Esophagus muscularis mucosa (tissue), 4 donors: Measurements from ENCODE around the gene FOXN3. TPM values are rescaled to one million over a fixed set of nuclear protein-coding genes. Genes with fewer than 3 reads are reported as not detected.
A peak's percentile ranks its signal among the peaks of the same experiment; 100 is the strongest.

Experiments
- DNase-seq: peaks from one replicate; pipeline ENCODE4 v3.0.0-alpha.2; 2017; ENCODE audit errors: extremely low spot score
- H3K27ac ChIP-seq, 4 donors: fragments of 200-600 bp; sonication (generic); replicated peaks in 1 of 4; 1 replicate in 3 of 4; 2 replicates in 1 of 4; pipeline ENCODE4 v1.5.1; 2016 to 2019; ENCODE audit warnings: mild to moderate bottlenecking in 1 of 4
- H3K27me3 ChIP-seq, 4 donors: fragments of 200-600 bp; sonication (generic); one replicate each; pipeline versions ENCODE4 v1.5.1 to v1.6.0; 2016 to 2019
- H3K36me3 ChIP-seq, 4 donors: fragments of 200-600 bp; sonication (generic); one replicate each; pipeline ENCODE4 v1.5.1; 2016 to 2019
- H3K4me1 ChIP-seq, 4 donors: fragments of 200-600 bp; sonication (generic); one replicate each; pipeline ENCODE4 v1.5.1; 2016 to 2019
- H3K4me3 ChIP-seq, 4 donors: fragments of 200-600 bp; sonication (generic); 1 replicate in 2 of 4; 2 replicates in 2 of 4; pipeline ENCODE4 v1.5.1; 2016 to 2019; ENCODE audit warnings: mild to moderate bottlenecking in 4 of 4, moderate library complexity in 1 of 4
- H3K9me3 ChIP-seq, 4 donors: fragments of 200-600 bp; sonication (generic); 1 replicate in 3 of 4; 2 replicates in 1 of 4; pipeline ENCODE4 v1.5.1; 2016 to 2019
- EP300 ChIP-seq: sonication (generic); formaldehyde crosslinking; IDR thresholded peaks from one replicate; pipeline ENCODE4 v1.6.1; 2017; ENCODE audit warnings: antibody characterized with exemption
- POLR2A ChIP-seq: fragments of 450-650 bp; IDR thresholded peaks from one replicate; pipeline ENCODE4 v1.6.1; 2017; ENCODE audit warnings: antibody characterized with exemption, moderate library complexity, mild to moderate bottlenecking, low read depth
- POLR2AphosphoS5 ChIP-seq, 2 donors: sonication (generic); formaldehyde crosslinking; IDR thresholded peaks; one replicate each; pipeline ENCODE4 v1.6.1; 2017; ENCODE audit warnings: antibody characterized with exemption in 2 of 2
- WGBS: methylation state at CpG from one replicate; pipeline ENCODE4 v1.1.5; 2018; 5-methylcytosine and 5-hydroxymethylcytosine counted together
- intact Hi-C: fragments of 100-400 bp; cut with DNase I; formaldehyde crosslinking; loops from one replicate; pipeline ENCODE4 v1.15.1; 2023
- total RNA-seq, 4 donors: library from RNA; depleted of rRNA; stranded (reverse); fragments of >200 nt; gene quantifications; one replicate each; pipeline versions ENCODE4 v1.1.0 to v1.2.1, GENCODE V29; 2016
- TF ChIP-seq, protein P1 (sequence below), 3 experiments: fragments of 200-600 bp in 2 of 3; fragments of 450-650 bp in 1 of 3; sonication (generic) in 2 of 3; IDR thresholded peaks; one replicate each; pipeline ENCODE4 v1.5.1; 2017 to 2019; ENCODE audit warnings: antibody characterized with exemption in 3 of 3, mild to moderate bottlenecking in 2 of 3, moderate library complexity in 1 of 3

FOXN3 gene
- total RNA-seq, 4 donors from 2014 or later = 114 to 180 (median 145) TPM

DNA sequence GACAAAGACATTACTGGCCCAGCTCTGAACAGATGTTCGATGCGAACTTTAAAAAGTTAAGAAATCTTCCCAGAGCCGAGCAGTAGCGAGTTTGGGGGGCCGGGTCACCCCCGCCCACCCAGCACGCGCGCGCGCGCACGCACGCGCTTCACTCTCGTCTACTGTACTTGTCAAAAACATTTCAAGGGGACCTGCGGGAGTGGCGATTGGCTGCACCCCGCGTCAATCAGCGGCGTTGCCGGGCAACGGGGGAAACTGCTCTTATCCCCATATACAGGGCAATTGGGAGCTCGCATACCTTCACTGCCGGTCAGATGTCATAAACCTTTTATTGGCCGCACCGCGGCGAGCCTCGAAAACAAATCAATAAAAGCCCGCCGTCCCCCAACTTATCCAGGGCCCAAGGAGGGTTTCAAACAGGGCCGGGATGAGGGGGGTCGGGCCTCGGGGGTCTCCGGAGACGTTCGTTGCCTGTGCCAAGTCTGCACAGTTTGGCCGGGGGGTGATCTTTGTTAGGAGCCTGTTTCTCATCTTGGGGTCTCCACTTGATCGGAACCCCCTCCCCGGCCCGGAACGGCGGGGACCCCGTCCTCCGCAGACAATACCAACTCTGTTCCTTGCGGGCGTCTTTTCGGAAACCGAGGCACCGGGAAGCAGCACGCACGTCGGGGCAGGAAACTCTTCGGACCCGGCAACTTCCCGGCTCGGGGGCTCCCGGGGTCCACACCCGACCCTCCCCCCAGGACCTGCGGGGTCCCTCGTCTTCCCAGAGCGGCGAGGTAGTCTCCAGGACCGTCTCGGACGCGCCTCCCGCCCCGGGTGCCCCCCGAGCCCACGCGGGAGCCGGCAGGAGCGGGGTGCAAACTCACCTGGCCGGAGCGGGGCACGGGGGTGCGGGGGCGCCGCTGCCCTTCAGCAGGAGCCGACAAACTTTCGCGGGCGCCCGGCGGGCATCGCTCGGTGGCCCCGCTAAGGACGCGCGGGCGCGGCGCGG is 734 bp downstream of the FOXN3 start:
- peak; percentile 100 for DNase-seq
- Histone ChIP-seq H3K4me1 (peaks cover 27 to 56% (median 42%) of the 10 kb centered on the region in 4 donors), H3K4me3 (peak overlapping the region; percentile 78 to 94 (median 88)), H3K27ac (peak overlapping the region; percentile 96 to 99 (median 98)), H3K36me3 (peaks cover 0 to 17% (median 12%) of the 10 kb centered on the region in 4 donors), H3K27me3 (no peaks in the 10 kb centered on the region), H3K9me3 (no peaks in the 10 kb centered on the region)
- TF ChIP-seq POLR2AphosphoS5 (IDR thresholded peaks at IDR 0.05) (peak; percentile 82 to 85), POLR2A (no peak)
- WGBS = under 1% methylated on average over 47 of the region's 98 CpGs
- intact Hi-C loops = loop anchor here (5.0 kb wide), 2 partner anchors 201 to 501 kb away; no protein-coding TSS in a partner anchor

DNA sequence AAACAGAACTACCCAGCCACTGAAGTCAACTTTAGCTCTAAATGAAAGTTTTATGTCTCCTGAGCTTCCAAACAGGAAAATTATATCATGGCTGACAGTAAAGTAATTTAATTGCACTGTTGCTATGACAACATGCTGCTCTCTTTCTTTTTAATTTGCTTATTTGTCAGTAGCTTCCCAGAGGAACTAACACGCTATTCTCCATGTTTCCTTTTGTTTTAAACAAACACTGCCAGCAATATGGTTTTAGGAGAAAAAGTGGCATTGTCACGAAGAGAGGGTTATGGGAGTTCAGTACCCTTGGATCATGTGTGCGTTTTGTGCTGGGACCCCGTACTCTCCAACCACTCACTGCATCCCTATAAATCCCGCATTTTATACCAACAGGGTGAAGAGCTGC is 1.9 kb downstream of the FOXN3 start:
- no peak for DNase-seq
- WGBS = 33% methylated on average over 5 of the region's 5 CpGs
- H3K27ac ChIP-seq = peak overlapping the region; percentile 96 to 99 (median 98)
- no peak for TF ChIP-seq POLR2A
- no peak for TF ChIP-seq POLR2AphosphoS5 (IDR thresholded peaks at IDR 0.05)
- no peak for TF ChIP-seq EP300
- H3K4me1 ChIP-seq = peaks cover 33 to 65% (median 54%) of the 10 kb centered on the region in 4 donors
- intact Hi-C loops = loop anchor here (5.0 kb wide), 2 partner anchors 202 to 502 kb away; no protein-coding TSS in a partner anchor
- H3K36me3 ChIP-seq = peaks cover 0 to 27% (median 17%) of the 10 kb centered on the region in 4 donors
- no peaks in the 10 kb centered on the region for H3K9me3 ChIP-seq
- H3K4me3 ChIP-seq = peak overlapping the region; percentile 78 to 94 (median 88)
- no peaks in the 10 kb centered on the region for H3K27me3 ChIP-seq

GRCh38 chr14:89411976-89412375 is 5.1 kb downstream of the FOXN3 start:
- TF ChIP-seq POLR2AphosphoS5 (IDR thresholded peaks at IDR 0.05) = no peak
- TF ChIP-seq, protein P1, sequence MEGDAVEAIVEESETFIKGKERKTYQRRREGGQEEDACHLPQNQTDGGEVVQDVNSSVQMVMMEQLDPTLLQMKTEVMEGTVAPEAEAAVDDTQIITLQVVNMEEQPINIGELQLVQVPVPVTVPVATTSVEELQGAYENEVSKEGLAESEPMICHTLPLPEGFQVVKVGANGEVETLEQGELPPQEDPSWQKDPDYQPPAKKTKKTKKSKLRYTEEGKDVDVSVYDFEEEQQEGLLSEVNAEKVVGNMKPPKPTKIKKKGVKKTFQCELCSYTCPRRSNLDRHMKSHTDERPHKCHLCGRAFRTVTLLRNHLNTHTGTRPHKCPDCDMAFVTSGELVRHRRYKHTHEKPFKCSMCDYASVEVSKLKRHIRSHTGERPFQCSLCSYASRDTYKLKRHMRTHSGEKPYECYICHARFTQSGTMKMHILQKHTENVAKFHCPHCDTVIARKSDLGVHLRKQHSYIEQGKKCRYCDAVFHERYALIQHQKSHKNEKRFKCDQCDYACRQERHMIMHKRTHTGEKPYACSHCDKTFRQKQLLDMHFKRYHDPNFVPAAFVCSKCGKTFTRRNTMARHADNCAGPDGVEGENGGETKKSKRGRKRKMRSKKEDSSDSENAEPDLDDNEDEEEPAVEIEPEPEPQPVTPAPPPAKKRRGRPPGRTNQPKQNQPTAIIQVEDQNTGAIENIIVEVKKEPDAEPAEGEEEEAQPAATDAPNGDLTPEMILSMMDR (IDR thresholded peaks at IDR 0.05) = no peak
- no peak for TF ChIP-seq POLR2A
- TF ChIP-seq EP300 = no peak
- H3K4me1 ChIP-seq = peaks cover 41 to 76% (median 67%) of the 10 kb centered on the region in 4 donors

DNA sequence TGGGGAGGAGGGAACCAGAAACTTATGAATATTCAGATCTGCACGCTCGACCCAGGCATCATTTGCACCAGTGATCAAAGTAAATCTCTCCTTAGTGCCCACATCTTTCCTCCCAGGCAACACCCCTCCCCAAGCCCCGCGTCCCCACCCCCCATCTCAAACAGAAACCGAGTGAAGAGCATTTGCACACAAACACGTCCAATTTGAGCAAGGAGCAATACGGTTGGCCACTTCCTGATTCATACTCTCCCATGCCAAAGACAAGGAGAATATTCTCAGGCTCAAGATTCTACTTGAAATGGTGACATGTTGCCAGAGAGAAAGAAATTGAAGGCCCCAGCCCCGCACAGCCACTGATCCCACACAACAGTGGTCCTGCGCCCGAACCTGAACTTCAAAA is 7.1 kb downstream of the FOXN3 start:
- Histone ChIP-seq H3K36me3 (peaks cover 0 to 28% (median 14%) of the 10 kb centered on the region in 4 donors), H3K27ac (peak overlapping the region; percentile 33 to 70 (median 62)), H3K4me1 (peaks cover 47 to 90% (median 76%) of the 10 kb centered on the region in 4 donors), H3K27me3 (no peaks in the 10 kb centered on the region), H3K4me3 (peak overlapping the region in 1 of 4 donors; percentile 6), H3K9me3 (no peaks in the 10 kb centered on the region)
- 50% methylated on average over 9 of the region's 10 CpGs for WGBS
- TF ChIP-seq, protein P1 (IDR thresholded peaks at IDR 0.05) = no peak
- TF ChIP-seq POLR2AphosphoS5 (IDR thresholded peaks at IDR 0.05) = no peak
- no peak for TF ChIP-seq POLR2A
- TF ChIP-seq EP300 = no peak
- no peak for DNase-seq
- intact Hi-C loops = loop anchor here (5.0 kb wide), 1 partner anchor 103 kb away; no protein-coding TSS in a partner anchor

More at GRCh38 chr14:89411976-89412375, 5.1 kb downstream of the FOXN3 start:
- no peaks in the 10 kb centered on the region for H3K9me3 ChIP-seq
- H3K36me3 ChIP-seq = peaks cover 0 to 22% (median 13%) of the 10 kb centered on the region in 4 donors
- no peak overlapping the region for H3K4me3 ChIP-seq
- intact Hi-C loops = loop anchor here (5.0 kb wide), 1 partner anchor 105 kb away; no protein-coding TSS in a partner anchor
- no peak for DNase-seq
- WGBS = 90% methylated on average over 11 of the region's 11 CpGs
- H3K27ac ChIP-seq = peak overlapping the region in 1 of 4 donors; percentile 5
- no peaks in the 10 kb centered on the region for H3K27me3 ChIP-seq

DNA sequence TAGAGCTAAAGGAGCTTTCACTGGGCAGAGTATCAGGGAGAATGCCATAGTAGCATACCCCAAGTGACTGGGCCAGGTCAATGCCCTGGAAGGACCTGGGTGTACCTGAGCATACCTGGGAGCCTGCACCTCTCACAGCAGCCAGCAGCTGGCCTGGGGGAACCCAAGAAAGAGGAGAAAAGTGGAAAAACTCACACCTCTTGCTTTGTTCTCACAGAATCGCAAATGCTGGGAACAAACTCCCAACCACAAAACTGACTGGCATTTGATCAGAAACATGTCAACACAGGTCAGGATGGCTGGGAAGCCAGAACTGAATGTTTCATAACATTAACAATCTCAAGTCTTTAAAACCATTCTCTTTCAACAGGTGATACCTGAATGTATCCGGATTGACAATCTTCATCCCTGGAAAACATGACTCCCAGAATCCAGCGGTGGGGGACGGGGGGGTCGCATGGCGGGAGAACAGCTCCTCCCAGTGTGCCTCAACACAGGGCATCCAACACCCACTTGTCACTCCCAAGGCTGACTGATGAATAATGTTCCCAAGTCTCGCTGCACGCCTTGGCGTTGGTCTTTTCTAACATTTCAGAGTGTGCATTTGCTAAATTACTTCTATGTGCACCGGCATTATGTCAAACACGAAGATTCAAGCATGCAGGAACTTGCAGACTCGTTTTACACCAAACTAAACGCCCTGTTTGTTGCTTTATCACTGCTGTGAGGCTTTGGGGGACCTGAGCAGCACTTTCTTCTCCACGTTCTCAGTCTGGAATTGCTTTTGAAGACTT is 7.9 kb downstream of the FOXN3 start:
- no peaks in the 10 kb centered on the region for H3K27me3 ChIP-seq
- H3K4me1 ChIP-seq = peaks cover 42 to 87% (median 69%) of the 10 kb centered on the region in 4 donors
- H3K27ac ChIP-seq = peak overlapping the region; percentile 37 to 70 (median 62)
- intact Hi-C loops = no loop called here
- TF ChIP-seq POLR2A (no peak), EP300 (no peak), POLR2AphosphoS5 (IDR thresholded peaks at IDR 0.05) (no peak)
- TF ChIP-seq, protein P1 (IDR thresholded peaks at IDR 0.05) = no peak
- H3K36me3 ChIP-seq = peaks cover 0 to 32% (median 14%) of the 10 kb centered on the region in 4 donors
- no peaks in the 10 kb centered on the region for H3K9me3 ChIP-seq
- no peak for DNase-seq
- 44% methylated on average over 14 of the region's 14 CpGs for WGBS
- H3K4me3 ChIP-seq = no peak overlapping the region
